Myometrial cell (primary cell): ENCODE results near the gene TCEAL6. TPM values are rescaled to one million over a fixed set of nuclear protein-coding genes. Genes with fewer than 3 reads are reported as not detected.

ENCODE experiments used
- total RNA-seq: library from RNA; depleted of rRNA; stranded (reverse); fragments of >200 nt; gene quantifications from 2 replicates; pipeline ENCODE4 v1.2.3, GENCODE V29; 2015

TCEAL6 gene
- total RNA-seq: not detected in 2 replicates

DNA sequence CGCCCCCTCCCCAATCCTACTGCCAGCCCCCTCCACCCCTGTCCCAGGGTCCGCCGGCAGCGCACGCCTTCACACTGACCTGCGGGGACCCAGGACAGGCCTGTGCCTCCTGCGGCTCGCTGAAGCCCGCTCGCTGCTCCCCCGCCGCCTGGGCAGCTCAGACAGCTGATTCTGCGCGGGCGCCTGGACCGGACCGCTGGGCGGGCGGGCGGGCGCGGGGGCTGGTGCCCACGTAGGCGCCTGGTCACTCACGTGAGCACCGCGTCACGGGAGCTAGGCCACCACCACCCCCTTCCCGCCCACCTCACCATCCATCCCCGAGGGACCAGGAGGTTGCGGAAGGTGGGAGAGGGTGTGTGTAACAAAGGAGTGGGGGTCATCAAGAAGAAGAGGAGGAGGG, at the start of gene TCEAL6:
Gene TCEAL6, minus strand, starts transcription at position 208 of the 400 bp plus-strand sequence.

DNA sequence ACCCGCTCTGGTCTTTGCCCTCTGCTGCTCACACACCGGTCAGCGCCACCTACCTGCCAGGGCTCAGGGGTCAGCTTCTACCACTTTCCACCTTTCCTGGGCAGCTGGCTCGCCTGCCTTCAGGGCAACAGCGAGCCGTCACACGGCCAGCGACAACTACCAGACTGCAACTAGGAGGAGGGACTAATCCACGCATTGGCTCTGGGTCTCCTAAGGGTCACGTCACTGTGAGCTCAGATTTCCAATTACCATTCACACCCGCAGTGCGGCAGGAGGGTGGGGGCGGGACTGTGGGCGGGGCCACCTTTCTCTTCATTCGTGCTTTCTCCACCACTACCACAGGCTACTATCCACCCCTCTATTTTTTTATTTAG, 13.5 kb upstream of the TCEAL6 start, which contains the start of gene BEX5:
Gene BEX5, minus strand, starts transcription at position 172 of the 374 bp plus-strand sequence. CDS start 1,712 bp downstream, outside the sequence.

DNA sequence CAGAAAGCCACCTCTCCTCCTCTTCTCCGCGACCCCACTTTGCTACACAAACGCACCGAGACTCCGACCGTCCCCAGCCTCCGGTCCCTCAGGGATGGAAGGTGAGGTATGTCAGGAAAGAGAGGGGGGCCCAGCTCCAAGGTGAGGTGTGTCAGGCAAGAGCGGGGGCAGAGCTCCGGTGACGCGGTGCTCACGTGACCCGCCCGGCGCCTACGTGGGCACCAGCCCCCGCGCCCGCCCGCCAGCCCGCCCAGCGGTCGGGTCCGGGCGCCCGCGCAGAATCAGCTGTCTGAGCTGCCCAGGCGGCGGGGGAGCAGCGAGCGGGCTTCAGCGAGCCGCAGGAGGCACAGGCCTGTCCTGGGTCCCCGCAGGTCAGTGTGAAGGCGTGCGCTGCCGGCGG, 16.8 kb downstream of the TCEAL6 start, which contains the start of gene TCEAL2:
Gene TCEAL2, plus strand, starts transcription at position 244 of the 400 bp plus-strand sequence. CDS start 1,152 bp downstream, outside the sequence.

Other genes starting within 250 kb of the TCEAL6 start
- under 0.01 TPM in 1 of 2 replicates, not detected in the other for gene ZMAT1, start 210.5 kb downstream of the TCEAL6 start, total RNA-seq
- not detected in 2 replicates for gene TCEAL2, start 16.8 kb downstream of the TCEAL6 start, total RNA-seq
- 0.29 TPM in 1 of 2 replicates, not detected in the other for gene BEX5, start 13.5 kb upstream of the TCEAL6 start, total RNA-seq
- not detected in 2 replicates for gene TCP11X1, start 72.8 kb upstream of the TCEAL6 start, total RNA-seq
- not detected in 2 replicates for gene NXF2, start 104.7 kb upstream of the TCEAL6 start, total RNA-seq